ENCODE data around the gene IL1RAP.

DNA sequence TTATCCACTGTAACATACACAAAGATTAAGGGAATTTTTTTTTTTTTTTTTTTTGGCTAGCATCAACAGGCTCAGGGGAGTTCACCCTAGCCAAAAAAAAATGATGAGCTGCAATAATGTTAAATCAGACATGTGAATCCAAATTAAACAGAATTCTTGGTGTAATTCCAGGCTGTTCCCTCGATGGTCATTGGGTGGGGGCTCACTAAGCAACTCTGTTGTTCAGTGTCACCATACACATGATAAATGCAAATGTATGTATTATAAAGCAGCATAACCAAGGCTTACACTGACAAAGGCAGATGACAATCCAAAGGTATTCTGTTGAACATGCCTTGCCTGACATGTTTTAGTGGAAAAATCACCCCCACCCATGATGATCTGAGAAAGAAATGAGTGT, 29.0 kb downstream of the IL1RAP start:
- TF ChIP-seq, protein P1, sequence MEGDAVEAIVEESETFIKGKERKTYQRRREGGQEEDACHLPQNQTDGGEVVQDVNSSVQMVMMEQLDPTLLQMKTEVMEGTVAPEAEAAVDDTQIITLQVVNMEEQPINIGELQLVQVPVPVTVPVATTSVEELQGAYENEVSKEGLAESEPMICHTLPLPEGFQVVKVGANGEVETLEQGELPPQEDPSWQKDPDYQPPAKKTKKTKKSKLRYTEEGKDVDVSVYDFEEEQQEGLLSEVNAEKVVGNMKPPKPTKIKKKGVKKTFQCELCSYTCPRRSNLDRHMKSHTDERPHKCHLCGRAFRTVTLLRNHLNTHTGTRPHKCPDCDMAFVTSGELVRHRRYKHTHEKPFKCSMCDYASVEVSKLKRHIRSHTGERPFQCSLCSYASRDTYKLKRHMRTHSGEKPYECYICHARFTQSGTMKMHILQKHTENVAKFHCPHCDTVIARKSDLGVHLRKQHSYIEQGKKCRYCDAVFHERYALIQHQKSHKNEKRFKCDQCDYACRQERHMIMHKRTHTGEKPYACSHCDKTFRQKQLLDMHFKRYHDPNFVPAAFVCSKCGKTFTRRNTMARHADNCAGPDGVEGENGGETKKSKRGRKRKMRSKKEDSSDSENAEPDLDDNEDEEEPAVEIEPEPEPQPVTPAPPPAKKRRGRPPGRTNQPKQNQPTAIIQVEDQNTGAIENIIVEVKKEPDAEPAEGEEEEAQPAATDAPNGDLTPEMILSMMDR (conservative IDR thresholded peaks at IDR 0.05; ENCODE audit: low read length), result no peak
- no peak for TF ChIP-seq EZH2phosphoT487 (IDR thresholded peaks at IDR 0.05; ENCODE audit: borderline replicate concordance, low read depth, low read length)
